Ramos (cell line): ENCODE measurements around the gene RNF213.
"Not testable (repeated sequence)": the region's sequence is repeated elsewhere in the genome, so short reads cannot be mapped to it uniquely, and the experiment has no call there.

Source experiments
- in situ Hi-C: fragments of 300-500 bp; cut with MboI; formaldehyde crosslinking; loops from one replicate; pipeline ENCODE4 v1.14.3; 2022; ENCODE audit warnings: low sequenced_read_pairs; ENCODE audit not compliant: unreplicated experiment

The RNF213 gene

DNA sequence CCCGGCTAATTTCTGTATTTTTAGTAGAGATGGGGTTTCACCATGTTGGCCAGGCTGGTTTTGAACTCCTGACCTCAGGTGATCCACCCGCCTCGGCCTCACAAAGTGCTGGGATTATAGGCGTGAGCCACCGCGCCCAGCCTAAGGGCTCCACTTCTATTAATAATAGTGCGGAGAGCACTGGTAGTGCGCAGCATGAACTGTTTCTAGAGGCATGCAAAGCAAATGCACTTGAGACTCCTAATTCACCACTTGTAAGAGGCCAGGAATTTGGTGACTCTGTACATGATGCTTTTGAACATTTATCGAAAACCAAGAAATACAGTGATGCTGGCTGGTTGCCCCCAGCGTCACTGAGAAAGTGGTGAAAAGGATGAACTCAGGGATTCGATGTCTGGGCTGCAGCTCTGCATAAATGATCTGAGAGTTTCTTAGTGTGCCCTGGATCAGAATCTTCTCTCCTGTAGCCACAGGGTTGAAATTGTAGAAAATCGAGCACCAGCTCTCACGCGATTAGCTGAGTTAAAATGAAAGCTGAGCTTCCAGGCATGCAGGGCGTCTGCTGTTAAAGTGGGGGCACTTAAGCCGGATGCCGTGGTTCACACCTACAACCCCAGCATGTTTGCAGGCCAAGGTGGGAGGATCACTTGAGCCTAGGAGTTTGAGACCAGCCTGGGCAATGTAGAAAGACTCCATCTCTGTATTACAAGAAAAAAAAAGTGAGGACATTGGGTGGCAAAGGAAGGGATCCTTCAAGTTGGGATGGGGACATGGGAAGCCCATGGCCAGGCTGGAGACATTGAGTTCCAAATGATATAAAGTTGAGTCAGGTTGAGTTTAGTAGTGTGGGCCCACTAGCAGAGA, 4.8 kb downstream of the RNF213 start:
- in situ Hi-C loops: no loop called here

DNA sequence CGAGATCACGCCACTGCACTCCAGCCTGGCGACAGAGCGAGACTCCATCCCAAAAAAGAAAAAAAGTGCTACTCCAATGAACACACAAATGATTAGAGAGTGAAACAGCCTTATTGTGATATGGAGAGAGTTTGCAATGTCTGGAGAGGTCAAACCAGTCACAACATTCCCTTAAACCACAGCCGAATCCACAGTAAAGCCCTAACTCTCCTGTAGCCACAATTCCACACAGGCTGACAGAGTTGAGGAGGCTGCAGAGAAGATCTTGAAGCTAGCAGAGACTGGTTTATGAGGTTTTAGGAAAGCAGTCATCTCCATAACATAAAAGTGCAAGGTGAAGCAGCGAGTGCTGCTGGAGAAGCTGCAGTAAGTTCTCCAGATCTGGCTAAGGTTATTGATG, 6.7 kb downstream of the RNF213 start:
- in situ Hi-C loops: no loop called here

DNA sequence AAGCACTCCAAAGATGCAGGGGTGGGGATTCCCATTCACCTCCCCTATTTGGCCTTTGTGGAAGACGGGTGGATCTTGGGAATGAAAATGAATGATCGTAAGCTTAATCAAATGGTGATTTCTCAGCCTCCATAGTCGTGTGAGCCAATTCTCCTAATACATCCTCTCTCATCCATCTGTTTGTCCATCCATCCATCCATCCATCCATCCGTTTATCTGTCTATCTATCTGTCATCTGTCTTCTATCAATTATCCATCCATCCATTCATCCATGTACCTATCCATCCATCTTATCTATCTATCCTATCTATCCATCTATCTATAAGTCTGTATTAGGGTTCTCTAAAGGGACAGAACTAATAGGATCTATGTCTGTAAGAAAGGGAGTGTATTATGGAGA, 7.8 kb downstream of the RNF213 start:
- in situ Hi-C loops: no loop called here

DNA sequence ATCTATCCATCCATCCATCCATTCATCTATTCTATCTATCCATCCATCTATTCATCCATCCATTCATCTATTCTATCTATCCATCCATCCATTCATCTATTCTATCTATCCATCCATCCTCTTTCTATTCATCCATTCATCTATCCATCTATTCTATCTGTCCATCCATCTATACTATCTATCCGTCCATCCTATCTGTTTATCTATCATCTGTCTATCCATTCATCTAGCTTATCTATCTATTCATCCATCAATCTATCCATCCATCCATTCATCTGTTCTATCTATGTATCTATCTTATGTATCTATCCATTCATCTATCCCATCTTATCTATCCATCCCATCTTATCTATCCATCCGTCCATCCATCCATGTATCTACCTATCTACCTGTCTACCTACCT, 8.8 kb downstream of the RNF213 start:
- in situ Hi-C loops: no loop called here

DNA sequence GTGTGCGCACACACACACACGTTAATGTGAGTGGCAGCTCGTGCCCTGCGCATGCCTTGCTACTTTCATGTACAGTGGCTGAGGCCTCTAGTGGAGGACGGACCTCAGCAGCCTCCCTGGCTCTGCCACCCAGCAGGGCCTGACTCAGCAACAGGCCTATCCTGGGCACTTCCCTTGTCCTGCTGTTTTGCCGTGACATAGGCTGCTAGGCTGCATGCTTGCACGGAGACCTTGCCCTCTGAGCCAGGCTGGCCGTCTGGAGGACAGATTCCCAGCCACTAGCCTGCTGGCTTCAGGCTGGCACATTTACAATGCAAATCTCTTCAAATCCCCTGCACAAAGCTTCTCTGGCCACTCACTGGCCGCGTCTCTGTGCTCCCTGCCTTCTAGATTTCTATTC, 9.5 kb downstream of the RNF213 start:
- in situ Hi-C loops: no loop called here

DNA sequence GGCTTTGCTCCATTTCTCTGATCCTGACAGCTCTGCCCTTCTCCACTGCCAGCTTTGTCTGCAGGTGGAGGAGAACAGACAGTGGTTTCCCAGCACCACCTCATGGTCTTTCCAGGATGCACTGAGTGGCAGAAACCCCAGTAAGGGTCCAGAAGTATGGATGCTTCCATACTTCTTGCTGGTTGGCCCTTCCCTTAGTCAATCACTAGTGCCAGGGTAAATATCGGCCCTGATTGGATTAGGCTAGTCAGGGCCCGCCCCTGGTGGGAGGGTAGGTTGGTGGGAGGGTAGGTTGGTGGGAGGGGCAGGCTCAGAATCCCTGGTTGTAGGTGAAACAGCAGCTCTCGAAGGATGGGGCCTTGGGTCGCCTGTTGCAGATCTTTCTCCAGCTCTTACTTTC, 10.2 kb downstream of the RNF213 start:
- in situ Hi-C loops: no loop called here

DNA sequence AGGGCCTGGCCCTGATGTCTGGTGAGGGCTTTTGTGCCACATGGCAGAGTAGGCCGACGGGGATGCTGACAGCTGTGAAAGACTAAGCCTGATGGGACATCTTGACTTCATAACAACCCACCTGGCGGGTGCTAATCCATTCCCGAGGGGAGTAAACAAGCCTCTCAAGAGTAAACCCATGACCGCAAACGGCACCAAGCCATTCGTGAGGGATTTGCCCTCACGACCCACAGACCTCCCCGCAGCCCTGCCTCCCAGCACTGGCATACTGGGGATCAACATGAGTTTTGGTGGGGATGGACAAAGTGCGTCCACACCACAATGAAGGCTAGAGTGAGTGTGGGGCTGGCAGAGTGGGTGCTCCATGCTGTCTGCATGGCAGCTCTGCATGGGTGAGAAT, 11.7 kb downstream of the RNF213 start:
- in situ Hi-C loops: no loop called here

DNA sequence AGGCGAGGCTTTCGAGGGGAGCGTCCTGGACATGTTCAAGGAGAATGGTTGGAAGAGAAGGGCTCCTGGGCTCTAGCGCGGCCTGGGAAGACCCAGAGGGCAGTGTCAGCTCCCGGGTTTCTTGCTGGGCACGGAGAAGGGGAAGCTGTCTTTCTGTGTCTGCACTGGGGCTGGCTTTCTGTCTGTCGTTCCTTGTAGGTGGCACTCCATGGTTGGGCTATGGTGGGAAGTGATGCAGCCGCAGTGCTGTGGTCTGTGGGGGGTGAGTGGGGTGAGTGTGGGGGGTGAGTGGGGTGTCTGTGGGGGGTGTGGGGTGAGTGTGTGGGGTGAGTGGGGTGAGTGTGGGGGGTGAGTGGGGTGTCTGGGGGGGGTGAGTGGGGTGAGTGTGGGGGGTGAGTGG, 13.7 kb downstream of the RNF213 start:
- in situ Hi-C loops: no loop called here

DNA sequence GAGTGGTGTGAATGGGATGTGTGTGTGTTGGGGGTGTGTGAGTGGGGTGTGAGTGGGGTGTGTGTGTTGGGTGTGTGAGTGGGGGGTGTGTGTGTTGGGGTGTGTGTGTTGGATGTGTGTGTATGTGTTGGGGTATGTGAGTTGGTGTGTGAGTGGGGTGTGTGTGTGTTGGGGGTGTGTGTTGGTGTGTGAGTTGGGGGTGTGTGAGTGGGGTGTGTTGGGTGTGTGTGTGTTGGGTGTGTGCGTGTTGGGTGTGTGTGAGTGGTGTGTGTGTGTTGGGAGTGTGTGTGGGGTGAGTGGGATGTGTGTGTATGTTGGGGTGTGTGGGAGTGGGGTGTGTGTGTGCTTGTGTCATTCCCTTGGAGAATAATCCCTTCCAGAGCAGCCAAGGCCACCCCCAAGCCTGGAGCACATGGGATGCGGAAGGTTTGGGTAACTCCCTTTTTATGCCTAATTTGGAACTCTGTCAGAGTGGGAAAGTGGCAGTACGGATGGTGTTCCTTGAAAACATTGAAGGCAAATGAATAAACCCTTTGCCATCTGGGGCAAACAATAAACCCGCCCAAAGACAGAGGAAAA, 14.3 kb downstream of the RNF213 start:
- in situ Hi-C loops: no loop called here

DNA sequence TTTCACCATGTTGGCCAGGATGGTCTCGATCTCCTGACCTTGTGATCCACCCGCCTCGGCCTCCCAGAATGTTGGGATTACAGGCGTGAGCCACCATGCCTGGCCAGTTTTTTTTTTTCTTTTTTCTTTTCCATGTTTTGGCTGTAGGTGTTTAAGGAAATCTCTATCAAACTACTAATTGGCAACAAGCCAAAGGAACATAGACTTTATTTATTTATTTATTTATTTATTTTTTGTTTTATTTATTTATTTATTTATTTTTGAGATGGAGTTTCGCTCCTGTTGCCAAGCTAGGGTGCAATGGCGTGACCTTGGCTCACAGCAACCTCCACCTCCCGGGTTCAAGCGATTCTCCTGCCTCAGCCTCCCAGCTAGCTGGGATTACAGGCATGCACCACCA, 15.2 kb downstream of the RNF213 start:
- in situ Hi-C loops: not testable (repeated sequence)

DNA sequence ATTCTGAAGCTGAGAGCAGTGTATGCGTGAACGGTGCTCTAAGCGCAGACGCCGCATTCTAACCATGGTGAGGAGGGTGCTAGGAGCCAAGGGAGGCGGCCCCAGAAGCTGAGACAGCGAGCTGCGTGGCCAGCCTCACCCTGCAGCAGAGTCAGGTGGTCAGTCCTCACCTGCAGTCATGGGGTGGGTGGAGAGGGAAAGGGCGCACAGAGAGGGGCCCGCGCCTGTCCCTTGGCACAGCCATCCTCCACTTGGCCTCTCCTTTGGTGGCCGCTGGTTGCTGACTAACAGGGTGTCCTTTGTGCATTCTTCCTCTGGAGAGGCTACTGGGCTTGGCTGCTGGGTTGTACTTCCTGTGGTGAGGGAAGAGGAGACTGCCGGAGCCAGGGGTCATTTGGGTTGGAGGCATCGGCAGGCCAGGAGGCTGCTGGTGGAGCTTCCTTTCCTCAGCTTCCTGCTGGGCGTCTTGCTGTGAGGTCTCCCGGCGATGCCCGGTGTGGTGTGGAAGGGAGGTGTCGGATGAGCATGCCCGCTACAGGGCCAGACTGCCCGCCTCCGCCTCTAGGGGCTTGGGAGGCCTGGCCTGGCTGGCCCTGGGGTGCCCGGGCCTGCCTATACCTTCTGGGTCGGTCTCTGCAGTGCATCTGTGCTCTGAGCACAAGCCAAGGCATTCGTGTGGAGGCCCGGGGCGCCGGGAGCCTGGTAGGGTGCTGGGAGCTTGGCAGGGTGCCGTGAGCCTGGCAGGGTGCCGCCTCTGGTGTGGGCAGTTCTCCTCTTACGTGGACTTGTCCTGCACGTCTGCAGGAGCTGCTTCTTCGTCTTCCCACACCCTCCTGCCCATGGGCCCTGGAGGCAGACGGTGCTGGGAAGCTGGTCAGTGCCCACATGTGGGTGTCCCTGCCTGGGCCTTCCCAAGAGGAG, 17.4 kb downstream of the RNF213 start:
- in situ Hi-C loops: no loop called here

DNA sequence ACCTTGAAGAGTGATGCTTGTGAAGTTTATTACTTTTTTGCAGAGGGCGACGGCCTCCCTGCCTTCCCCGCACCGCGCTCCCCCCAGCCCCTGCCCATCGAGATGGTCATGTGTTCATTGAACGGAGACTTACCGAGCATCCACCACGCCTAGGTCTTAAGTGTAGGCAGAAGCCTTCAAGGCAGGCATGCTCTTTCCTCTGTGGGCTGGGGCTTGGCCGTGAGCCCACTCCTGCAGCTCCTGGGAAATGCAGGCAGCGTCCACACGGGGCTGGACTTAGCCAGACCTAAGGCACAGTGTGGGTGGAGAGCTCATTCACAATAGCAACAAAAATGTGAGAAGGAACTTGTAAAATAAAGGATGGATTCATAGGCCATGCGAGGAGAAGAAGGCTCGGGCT, 19.2 kb downstream of the RNF213 start:
- in situ Hi-C loops: no loop called here

DNA sequence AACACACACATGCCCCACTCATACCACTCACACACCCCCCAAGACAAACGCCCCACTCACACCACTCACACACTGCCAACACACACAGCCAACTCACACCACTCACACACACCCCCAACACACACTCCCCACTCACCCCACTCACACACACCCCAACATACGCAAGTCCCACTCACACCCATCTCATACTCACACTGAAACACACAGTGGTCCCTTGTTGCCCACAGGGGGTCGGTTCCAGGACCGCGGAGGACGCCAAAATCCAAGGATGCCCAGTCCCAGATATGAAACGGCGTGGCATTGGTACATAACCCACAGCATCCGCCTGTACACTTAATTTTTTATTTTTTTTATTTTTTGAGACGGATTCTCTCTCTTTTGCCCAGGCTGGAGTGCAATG, 20.9 kb downstream of the RNF213 start:
- in situ Hi-C loops: no loop called here

DNA sequence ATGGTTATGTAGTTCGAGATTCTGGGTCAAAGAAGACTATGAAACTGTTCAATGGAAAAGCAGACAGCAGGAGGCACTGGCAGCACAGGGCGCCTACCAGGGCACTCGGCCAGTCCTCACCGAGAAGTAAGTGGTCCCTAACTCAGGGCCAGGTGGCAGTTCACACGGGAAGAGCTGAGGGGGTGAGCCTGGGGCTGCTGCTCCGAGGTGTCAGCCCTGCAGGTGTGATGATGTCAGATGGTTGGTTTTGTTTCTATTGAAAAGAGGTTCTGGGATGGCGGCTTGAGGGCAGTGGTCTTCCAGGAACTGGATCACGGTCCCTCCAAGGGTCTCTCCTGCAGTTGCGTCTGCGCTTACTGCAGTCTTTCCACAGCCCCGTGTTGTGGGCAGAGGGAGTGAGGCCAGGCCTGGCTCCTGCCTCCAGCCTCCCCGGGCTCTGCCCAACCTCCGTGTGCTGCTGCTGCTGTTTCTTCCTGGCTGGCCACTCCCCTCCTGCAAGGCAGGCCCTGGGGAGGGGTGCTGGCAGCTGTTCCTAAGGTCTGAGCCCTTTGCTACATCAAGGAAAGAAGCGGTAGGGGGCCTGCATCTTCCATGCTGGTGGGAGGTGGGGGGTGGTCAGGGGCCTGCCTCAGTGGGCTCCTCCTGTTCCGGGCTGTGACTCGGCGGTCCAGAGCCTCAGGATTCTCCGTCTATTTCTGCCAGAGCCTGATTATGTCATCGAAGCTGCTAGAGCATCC, 22.6 kb downstream of the RNF213 start:
- in situ Hi-C loops: no loop called here

DNA sequence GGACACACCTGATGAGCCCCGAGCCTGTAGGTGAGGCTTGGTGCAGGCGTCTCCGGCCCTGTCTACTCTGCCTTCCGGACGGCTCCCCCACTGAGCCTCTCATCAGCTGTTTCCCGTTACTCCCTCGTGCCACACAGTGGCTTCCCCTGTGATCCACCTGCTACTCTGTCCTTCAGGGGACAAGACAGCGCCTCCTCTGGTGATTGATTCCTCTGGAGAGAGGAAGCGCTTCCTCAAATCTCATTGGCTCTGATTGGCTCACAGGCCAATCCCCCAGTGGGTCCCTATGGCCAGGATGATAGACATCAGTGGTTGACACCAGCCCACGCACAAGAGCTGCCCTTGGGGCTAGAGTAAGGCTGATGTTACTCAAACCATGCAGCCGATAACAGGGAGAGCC, 24.0 kb downstream of the RNF213 start:
- in situ Hi-C loops: no loop called here

DNA sequence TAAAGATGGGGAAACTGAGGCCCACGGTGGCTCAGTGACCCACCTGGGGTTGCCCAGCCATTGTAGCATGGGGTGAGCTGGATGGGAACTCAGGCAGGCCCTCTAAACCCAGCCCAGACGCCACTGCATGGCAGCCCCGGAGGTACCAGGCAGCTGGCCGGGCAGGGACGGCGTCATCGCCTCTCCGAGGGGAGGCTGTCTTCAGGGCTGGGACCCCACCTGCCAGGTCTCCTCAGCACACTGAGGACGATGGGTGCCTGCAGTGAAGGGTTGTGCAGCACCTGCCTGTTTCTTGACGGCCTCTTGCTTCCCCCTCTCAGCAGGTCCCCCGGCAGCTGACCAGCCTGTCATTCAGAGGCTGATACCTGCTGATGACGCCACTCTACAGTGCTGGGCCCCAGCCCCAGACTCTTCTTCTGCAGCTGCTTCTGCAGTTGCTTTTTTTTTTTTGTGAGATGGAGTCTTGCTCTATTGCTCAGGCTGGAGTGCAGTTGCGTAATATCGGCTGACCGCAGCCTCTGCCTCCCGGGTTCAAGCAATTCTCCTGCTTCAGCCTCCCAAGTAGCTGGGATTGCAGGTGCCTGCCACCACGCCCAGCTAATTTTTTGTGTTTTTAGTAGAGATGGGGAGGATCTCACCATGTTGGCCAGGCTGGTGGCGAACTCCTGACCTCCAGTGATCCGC, 24.7 kb downstream of the RNF213 start:
- in situ Hi-C loops: no loop called here

DNA sequence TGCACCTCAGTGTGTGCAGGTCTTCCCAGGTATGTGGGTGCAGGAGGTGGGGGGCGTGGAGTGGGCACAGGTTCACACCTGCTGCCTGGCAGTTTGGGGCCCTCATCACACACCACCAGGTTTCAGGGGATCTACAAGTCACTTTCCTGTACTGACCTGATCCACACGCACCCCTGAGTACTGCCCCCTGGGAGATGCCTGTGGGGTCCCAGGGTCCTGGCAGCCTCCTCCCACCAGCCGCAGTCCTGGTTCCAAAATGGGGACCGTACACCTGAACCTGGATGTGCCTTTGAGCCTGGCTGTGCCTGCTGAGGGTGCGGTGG, 25.9 kb downstream of the RNF213 start:
- in situ Hi-C loops: no loop called here

DNA sequence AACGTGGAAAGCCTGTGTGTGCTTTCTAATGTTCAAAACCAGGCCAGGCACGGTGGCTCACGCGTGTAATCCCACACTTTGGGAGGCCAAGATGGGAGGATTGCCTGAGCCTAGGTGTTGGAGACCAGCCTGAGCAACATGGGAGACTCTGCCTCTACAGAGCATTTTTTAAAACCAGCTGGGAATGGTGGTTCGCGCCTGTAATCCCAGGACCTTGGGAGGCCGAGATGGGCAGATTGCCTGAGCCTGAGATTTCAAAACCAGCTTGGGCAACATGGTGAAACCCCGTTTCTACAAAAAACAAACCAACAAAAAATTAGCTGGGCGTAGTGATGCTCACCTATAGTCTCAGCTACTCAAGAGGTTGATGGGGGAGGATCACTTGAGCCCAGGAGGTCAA, 26.4 kb downstream of the RNF213 start:
- in situ Hi-C loops: no loop called here

DNA sequence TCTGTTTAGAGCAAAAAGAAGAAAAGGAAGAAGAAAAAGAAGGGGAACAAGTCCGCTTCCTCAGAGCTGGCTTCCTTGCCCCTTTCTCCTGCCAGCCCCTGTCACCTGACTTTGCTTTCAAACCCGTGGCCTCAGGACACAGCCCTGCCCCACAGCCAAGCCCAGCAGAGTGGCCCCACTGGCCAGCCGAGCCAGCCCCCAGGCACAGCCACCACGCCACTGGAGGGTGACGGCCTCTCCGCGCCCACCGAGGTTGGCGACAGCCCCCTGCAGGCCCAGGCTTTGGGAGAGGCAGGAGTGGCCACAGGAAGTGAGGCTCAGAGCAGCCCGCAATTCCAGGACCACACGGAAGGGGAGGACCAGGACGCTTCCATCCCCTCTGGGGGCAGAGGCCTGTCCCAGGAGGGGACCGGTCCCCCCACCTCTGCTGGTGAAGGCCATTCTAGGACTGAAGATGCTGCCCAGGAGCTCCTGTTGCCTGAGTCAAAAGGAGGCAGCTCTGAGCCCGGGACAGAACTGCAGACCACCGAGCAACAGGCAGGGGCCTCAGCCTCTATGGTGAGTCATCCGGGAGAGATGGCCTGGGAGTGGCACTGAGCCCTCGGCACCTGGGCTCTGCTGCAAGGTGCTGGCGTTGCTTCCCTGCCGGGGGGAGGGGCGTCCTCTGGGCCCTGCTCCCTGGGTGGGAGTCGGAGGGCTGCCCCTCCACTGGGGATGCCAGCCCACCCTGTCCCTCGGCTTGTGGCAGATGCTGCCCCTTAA, 27.3 kb downstream of the RNF213 start:
- in situ Hi-C loops: no loop called here
